Activated gamma-delta T cell (primary cell): ENCODE data around the gene ZNF786.
"Not testable (repeated sequence)": the region's sequence is repeated elsewhere in the genome, so short reads cannot be mapped to it uniquely, and the experiment has no call there.

Experiments used
- DNase-seq: peaks from one replicate; lab custom pipeline; 2025; lab: John Stamatoyannopoulos, UW

ZNF786 gene

GRCh38 chr7:149077594-149077993, 12.9 kb downstream of the ZNF786 start:
- DNase-seq, result no peak

GRCh38 chr7:149075286-149075685, 15.2 kb downstream of the ZNF786 start:
- DNase-seq, result no peak

DNA sequence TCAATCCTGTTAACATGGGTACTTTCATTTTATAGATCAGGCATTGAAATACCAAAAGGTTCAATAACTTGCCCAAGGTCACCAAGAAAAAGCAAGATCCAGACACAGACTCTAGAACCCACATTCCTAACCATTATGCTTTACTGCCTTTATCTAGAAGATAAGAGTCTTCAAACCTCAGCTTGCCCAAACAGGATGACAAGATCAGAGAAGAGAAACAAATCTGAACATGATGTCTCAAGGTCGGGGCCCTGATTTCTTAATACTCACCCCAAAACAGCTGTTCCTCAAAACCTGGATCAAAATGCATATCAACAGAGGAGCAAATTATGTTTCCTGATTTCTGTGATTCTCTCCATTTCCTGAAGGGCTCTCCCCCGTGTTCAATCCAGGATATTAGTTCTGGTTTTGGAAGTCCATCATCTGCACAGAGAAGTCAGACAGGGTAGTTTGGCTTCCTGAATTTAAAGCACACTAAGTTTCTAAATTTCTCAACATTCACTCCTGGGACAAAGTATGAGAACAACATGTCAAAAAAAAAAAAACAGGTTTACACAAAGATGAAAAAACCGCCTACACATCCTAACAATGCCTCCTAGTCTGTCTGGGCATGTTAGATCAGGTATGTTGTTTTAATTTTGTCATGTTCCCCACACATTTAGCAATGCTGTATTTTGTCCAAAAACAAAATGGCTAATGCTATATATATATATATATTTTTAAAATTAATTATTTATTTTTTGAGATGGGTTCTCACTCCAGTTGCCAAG, 16.2 kb downstream of the ZNF786 start:
- no peak for DNase-seq

DNA sequence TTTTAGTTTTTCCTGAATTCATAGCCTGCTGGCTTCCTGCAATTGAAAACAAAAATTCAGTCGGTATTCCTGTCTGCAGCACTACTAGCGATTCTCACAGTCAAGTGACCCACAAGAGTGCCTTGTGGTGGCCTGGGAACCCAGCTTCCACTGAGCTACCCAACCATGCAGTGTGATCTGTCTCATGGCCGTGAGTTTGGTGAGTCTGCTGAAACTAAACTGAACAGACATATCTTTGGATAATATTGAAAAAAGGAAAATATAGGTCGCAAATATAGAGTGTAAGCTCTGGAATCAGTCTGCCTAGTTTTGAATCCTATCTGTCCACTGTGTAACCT, 18.1 kb downstream of the ZNF786 start:
- no peak for DNase-seq

DNA sequence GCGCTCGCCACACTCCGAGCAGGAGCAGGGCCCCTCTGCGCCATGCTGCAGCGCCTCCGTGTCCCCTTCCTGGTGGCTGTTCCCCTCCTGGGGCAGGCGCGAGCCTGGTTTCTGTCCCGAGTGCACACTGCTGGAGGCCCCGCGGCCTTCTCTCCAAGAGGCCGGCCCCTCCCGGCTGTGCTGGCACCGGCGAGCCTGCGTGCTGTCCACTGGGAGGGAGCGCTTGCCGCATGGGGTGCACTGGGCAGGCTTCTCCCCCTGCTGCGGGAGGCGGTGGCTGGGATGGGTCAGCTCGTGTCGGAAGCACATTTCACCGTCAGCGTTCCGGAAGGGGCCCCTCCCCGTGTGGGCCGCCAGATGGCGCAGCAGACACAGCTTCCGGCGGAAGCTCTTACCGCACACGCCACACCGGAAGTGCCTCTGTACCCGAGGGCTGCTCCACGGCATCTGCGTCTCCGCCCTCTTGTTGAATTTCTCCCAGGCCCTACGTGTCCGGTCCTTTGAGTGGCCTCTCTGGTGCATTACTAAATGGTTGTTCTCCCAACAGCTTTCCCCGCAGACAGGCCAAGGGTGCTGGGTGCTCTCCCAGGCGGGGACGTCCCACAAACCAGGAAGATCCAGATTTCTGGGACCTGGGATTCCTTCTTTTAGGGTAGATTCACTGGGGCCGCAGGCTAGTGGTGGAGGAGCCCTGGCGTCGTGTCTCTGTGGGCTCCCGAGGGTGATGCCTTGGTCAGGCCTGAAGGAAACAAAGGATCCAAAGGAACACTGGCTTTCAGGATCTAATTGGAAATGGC, 18.7 kb downstream of the ZNF786 start:
- DNase-seq, result peak; percentile 20

DNA sequence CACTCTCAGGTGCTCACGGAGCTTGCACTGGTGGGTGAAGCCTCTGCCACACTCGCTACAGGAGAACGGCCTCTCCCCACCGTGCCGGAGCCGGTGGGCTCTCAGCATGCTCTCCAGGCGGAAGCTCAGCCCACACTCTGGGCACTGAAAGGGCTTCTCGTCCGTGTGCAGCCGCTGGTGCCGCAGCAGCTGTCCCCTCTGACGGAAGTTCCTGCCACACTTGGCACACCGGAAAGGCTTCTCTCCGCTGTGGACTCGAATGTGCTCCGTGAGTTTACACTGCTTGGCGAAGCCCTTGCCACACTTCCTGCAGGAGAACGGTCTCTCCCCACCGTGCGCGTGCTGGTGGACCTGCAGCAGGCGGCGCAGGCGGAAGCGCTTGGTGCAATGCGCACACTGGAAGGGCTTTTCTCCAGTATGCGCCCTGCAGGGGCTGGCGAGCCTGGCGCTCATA, 19.3 kb downstream of the ZNF786 start:
- no peak for DNase-seq

- no peak for DNase-seq
Measured at GRCh38 chr7:149070372-149071125, 20.0 kb downstream of the ZNF786 start.

- no peak for DNase-seq
Measured at GRCh38 chr7:149067869-149068268, 22.6 kb downstream of the ZNF786 start.

DNA sequence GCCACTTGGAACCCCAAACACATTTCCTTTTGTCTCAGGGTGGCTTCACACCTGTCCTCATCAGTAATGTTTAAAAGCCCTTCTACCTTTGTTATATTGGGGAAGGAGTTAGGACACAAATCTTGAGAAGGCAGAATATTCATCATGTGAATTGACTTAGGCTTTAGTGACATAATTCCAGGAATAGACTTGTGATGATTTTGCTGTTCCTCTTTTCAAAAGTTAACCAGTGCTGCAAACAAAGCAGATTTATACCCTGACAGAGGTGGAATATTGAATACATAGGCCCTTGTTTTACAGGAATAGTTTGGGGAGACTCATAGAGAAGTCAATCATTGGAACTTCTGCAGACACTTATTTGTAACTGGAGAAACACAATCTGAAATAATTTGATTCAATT, 27.0 kb downstream of the ZNF786 start:
- no peak for DNase-seq

DNA sequence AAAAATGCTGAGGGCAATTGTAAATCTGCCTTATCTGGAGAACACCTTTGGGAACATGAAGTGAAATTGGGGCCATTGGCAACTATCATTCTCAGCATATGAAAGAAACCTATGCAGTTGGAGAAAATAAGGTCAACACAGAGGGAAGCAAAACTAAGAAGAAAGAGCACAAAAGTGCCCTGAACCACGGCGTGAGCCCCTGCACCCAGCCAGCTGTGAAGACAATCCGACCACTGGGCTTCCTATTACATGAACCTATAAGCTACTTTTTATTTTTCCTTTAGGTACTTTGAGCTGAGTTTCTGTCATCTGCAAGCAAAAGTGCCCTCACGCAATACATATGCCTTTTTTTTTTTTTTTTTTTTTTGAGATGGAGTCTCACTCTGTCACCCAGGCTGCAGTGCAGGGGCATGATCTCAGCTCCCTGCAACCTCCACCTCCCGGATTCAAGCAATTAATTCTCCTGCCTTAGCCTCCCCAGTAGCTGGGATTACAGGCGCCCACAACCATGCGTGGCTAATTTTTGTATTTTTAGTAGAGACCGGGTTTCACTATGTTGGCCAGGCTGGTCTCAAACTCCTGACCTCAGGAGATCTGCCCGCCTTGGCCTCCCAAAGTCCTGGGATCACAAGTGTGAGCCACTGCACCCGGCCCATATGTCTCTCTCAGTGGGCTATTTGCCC, 28.2 kb downstream of the ZNF786 start:
- not testable (repeated sequence) for DNase-seq

- DNase-seq, result no peak
Measured at GRCh38 chr7:149060156-149060555, 30.4 kb downstream of the ZNF786 start.

GRCh38 chr7:149053885-149054284, 36.6 kb downstream of the ZNF786 start:
- no peak for DNase-seq

DNA sequence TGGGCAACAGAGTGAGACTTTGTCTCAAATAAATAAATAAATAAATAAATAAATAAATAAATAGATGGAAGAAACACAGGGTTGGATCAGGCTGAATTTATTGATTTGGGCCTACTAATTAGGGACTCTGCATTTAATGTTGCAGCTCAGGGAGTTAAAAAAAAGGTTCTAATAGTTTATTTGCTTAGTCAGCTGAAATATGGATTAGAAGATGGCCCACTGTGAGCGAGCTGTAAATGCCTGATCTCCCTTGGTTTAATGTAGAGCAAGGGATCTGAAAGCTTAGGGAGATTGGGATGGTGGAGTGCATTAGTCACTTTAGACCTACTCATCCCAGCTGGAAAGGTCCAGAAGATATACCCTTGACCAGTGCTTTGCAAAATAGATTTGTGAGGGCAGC, 37.1 kb downstream of the ZNF786 start:
- no peak for DNase-seq

- no peak for DNase-seq
Measured at GRCh38 chr7:149050941-149051340, 39.6 kb downstream of the ZNF786 start.

- DNase-seq, result no peak
Measured at GRCh38 chr7:149048805-149049204, 41.7 kb downstream of the ZNF786 start.

DNA sequence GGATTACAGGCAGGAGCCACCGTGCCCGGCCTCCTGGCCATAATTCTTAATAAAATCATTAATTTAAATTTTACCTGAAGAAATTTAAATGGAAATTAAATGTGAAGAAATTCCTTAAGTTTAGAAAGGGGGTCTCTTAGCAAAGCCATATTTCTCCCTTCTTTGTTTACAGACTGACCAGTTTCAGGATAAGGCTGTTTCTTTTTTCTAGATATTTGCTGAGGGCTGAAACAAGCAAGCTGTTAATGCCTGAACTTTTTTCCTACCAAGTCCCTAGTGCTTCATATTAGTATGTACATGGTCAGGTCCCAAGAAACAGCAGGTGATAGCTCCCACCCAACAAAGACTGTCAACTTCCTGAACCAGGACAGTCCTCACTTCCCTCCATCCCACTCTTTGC, 44.1 kb downstream of the ZNF786 start:
- no peak for DNase-seq

- DNase-seq, result no peak
Measured at GRCh38 chr7:149043936-149044335, 46.6 kb downstream of the ZNF786 start.

DNA sequence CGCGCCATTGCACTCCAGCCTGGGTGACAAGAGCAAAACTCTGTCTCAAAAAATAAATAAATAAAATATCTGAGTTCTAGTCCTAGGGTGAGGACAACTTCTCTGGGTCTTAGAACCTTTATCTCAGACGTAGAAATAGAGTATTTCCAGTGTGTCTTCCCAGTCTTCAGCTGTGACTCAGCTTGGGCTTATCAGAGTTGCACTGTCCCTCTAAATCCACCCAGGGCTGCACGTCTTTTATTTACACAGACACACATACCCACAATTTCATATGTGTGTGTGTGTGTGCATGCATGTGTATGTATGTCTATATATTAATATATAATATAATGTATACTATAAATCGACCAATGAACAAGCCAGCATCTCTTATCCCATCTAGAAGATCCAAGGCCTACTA, 49.2 kb downstream of the ZNF786 start:
- no peak for DNase-seq

- not testable (repeated sequence) for DNase-seq
Measured at GRCh38 chr7:149038641-149039040, 51.9 kb downstream of the ZNF786 start.

DNA sequence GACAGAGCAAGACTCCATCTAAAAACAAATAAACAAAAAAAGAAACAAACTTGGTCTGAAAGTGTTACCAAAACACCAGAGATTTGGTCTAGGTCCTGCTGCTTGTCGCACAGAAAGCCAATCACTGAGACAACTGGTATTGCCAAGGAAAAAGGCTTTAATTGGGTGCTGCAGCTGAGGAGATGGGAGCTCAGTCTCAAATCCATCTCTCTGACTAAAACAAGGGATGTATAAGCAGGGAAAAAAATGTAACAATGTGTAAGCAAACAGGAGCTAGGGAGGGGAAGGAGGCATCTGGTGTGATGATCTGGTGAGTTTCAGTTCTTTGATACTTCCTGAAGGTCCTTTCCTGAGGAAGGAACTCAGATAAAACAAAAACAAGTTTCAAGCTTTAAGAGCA, 53.8 kb downstream of the ZNF786 start:
- no peak for DNase-seq

- no peak for DNase-seq
Measured at GRCh38 chr7:149031353-149031910, 59.1 kb downstream of the ZNF786 start.

DNA sequence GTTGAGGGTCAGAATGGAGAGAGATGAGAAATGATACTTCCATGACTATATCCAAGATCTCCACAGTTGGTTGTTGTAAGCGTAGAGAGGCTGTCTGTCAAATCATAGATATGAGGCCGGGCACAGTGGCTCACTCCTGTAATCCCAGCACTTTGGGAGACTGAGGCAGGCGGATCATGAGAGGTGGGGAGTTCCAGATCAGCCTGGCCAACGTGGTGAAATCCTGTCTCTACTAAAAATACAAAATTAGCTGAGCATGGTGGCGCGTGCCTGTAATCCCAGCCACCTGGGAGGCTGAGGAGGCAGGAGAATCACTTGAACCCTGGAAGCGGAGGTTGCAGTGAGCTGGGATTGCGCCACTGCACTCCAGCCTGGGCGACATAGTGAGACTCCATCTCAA, 60.1 kb downstream of the ZNF786 start:
- DNase-seq, result not testable (repeated sequence)
